Prostate gland (tissue), 2 donors: ENCODE results near the gene BRD1. TPM values are rescaled to one million over a fixed set of nuclear protein-coding genes. Genes with fewer than 3 reads are reported as not detected.
"Not testable (repeated sequence)": the region's sequence is repeated elsewhere in the genome, so short reads cannot be mapped to it uniquely, and the experiment has no call there.

Experiments
- DNase-seq: peaks from one replicate; pipeline ENCODE4 v3.0.0-alpha.2; 2019; ENCODE audit warnings: low spot score
- H3K27ac ChIP-seq, 2 donors: fragments of 200-600 bp; sonication (generic); 2 replicates each; pipeline ENCODE4 v1.5.1; 2017 to 2019
- H3K27me3 ChIP-seq: fragments of 200-600 bp; sonication (generic); replicated peaks from 2 replicates; pipeline ENCODE4 v1.5.1; 2019; ENCODE audit not compliant: insufficient read depth
- H3K36me3 ChIP-seq, 2 donors: fragments of 200-600 bp; sonication (generic); 1 replicate in 1 of 2; 2 replicates in 1 of 2; pipeline versions ENCODE4 v1.5.1 to v1.8.1; 2017 to 2019
- H3K4me1 ChIP-seq: fragments of 200-600 bp; sonication (generic); replicated peaks from 2 replicates; pipeline ENCODE4 v1.5.1; 2019
- H3K4me3 ChIP-seq, 2 donors: fragments of 200-600 bp; sonication (generic); 2 replicates each; pipeline ENCODE4 v1.5.1; 2017 to 2019
- H3K9me3 ChIP-seq: fragments of 200-600 bp; sonication (generic); 2 replicates; pipeline ENCODE4 v1.5.1; 2017
- POLR2A ChIP-seq: fragments of 450-650 bp; IDR thresholded peaks from one replicate; pipeline ENCODE4 v1.6.1; 2016; ENCODE audit warnings: antibody characterized with exemption, mild to moderate bottlenecking
- POLR2AphosphoS5 ChIP-seq: sonication (generic); formaldehyde crosslinking; IDR thresholded peaks from one replicate; pipeline ENCODE4 v1.6.1; 2017; ENCODE audit warnings: antibody characterized with exemption
- WGBS: methylation state at CpG from one replicate; pipeline ENCODE4 v1.1.5; 2018; 5-methylcytosine and 5-hydroxymethylcytosine counted together
- intact Hi-C: fragments of 100-400 bp; cut with DNase I; formaldehyde crosslinking; loops from one replicate; pipeline ENCODE4 v1.14.2; 2022
- total RNA-seq, 2 donors: library from RNA; depleted of rRNA; stranded (reverse); fragments of >200 nt; gene quantifications; one replicate each; pipeline ENCODE4 v1.1.0, GENCODE V29; 2016
- TF ChIP-seq, protein P1 (sequence below), 4 experiments: fragments of 200-600 bp in 2 of 4; fragments of 450-650 bp in 2 of 4; sonication (generic) in 2 of 4; IDR thresholded peaks; 1 replicate in 3 of 4; 2 replicates in 1 of 4; pipeline ENCODE4 v1.5.1; 2016 to 2019; ENCODE audit warnings: antibody characterized with exemption in 4 of 4, mild to moderate bottlenecking in 2 of 4, moderate library complexity in 2 of 4

The BRD1 gene
- total RNA-seq, 2 donors from 2014 or later, result 40.3 to 74.2 TPM

DNA sequence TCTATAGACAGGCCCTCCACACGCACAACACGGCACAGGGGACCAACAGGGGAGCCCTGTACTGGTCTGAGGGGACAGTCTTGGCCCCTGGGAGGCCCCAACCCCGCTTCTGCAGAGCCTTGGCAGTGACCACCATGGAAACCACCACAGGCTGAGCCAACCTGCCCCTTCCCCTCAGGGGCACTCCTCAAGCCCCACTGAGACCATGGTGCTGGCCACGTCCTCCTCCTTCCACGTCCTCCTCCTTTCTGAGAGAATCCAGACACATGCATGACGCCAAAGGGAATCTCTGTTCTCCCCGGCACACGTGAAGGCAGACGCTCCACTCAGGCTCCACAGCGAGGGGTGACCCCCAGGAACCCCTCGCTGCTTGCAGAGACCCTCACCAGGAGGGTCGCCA is 2.7 kb downstream of the BRD1 start:
- H3K9me3 ChIP-seq, result no peaks in the 10 kb centered on the region
- peaks cover 0 to 15% of the 10 kb centered on the region in 2 donors for H3K36me3 ChIP-seq
- TF ChIP-seq POLR2A, result no peak
- TF ChIP-seq, protein P1, sequence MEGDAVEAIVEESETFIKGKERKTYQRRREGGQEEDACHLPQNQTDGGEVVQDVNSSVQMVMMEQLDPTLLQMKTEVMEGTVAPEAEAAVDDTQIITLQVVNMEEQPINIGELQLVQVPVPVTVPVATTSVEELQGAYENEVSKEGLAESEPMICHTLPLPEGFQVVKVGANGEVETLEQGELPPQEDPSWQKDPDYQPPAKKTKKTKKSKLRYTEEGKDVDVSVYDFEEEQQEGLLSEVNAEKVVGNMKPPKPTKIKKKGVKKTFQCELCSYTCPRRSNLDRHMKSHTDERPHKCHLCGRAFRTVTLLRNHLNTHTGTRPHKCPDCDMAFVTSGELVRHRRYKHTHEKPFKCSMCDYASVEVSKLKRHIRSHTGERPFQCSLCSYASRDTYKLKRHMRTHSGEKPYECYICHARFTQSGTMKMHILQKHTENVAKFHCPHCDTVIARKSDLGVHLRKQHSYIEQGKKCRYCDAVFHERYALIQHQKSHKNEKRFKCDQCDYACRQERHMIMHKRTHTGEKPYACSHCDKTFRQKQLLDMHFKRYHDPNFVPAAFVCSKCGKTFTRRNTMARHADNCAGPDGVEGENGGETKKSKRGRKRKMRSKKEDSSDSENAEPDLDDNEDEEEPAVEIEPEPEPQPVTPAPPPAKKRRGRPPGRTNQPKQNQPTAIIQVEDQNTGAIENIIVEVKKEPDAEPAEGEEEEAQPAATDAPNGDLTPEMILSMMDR (IDR thresholded peaks at IDR 0.05), result no peak
- TF ChIP-seq POLR2AphosphoS5, result no peak
- H3K27me3 ChIP-seq, result no peaks in the 10 kb centered on the region
- H3K27ac ChIP-seq, result no peak overlapping the region
- H3K4me1 ChIP-seq, result peaks cover 5% of the 10 kb centered on the region
- WGBS, result 85% methylated on average over 12 of the region's 12 CpGs
- no peak for DNase-seq
- intact Hi-C loops, result no loop called here
- H3K4me3 ChIP-seq, result no peak overlapping the region

DNA sequence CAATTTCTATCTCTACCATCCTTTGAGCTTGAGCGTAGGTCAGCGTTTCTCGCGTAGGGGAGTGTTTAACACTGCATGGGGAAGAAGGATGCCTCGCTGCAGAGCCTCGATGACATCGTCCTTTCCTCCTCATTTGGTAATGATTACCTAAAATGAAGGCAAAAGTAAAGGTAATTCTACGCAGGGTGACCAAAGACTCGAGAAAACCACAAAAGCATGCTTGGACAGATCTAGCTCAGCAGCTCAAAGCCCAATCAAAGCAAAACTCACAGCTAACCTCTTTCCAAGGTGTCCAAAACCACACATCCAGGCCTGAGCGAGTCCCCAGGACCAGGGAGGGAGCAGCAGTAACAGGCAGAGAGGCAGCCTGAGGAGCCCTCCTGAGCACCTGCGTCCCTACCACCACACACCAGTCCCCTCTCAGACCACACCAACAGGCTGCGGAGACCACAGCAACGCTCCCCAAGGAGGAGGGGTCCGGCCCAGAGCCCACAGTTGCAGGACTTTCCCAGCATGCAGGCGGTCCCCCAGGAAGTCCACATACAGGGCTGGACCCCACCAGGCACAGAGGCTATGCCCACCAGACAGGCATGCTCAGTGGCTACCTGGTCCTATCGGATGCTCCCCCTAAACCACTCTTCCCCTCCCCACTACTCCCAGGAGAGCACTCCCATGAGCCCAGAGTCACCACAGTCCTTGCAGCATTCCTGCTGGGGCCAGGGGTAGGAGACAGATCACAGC is 3.3 kb downstream of the BRD1 start:
- Histone ChIP-seq H3K27ac (no peak overlapping the region), H3K4me3 (no peak overlapping the region), H3K9me3 (no peaks in the 10 kb centered on the region), H3K27me3 (no peaks in the 10 kb centered on the region), H3K4me1 (peaks cover 5% of the 10 kb centered on the region), H3K36me3 (peaks cover 0 to 16% of the 10 kb centered on the region in 2 donors)
- TF ChIP-seq, protein P1 (IDR thresholded peaks at IDR 0.05), result no peak
- no peak for TF ChIP-seq POLR2A
- no peak for TF ChIP-seq POLR2AphosphoS5
- WGBS, result 80% methylated on average over 12 of the region's 16 CpGs
- intact Hi-C loops, result no loop called here
- DNase-seq, result no peak

DNA sequence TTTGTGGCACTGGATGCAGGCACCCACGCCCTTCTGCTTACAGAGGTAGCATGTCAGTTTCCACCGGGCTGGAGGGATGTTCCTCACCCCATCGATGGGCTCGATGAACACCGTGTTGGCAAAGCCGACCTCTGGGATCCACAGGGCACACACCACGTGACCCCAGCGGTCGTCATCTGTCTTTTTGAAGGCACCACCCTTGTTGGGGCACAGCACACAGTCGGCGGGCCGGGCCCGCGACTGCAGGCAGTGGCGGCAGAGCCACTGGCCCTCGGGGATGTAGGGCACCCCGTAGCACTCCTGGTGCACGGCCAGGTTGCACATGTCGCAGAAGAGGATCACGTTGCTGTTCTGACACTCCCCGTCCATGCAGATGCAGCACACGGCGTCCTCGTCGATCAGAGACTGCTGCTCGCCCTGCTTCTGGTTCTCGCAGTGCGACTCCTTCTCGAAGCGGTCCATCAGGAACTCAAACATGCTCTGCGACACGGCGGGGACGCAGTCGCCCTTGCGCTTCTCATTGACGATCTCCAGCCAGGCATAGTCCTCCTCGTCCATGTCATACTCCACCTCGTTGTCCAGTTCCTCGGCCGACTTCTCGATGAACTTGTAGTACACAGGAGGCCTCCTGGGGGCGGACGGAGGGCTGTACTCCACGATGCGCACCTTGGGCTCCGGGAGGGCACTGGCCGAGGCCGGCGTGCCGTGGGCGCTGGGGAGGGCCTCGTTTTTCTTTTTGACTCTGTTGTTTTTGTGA is 4.2 kb downstream of the BRD1 start:
- H3K27me3 ChIP-seq, result no peaks in the 10 kb centered on the region
- 90% methylated on average over 53 of the region's 53 CpGs for WGBS
- no peak overlapping the region for H3K4me3 ChIP-seq
- peaks cover 5% of the 10 kb centered on the region for H3K4me1 ChIP-seq
- no peak overlapping the region for H3K27ac ChIP-seq
- no peak for DNase-seq
- intact Hi-C loops, result no loop called here
- peaks cover 0 to 16% of the 10 kb centered on the region in 2 donors for H3K36me3 ChIP-seq
- TF ChIP-seq POLR2A, result no peak
- TF ChIP-seq POLR2AphosphoS5, result no peak
- TF ChIP-seq, protein P1 (IDR thresholded peaks at IDR 0.05), result no peak
- H3K9me3 ChIP-seq, result no peaks in the 10 kb centered on the region

DNA sequence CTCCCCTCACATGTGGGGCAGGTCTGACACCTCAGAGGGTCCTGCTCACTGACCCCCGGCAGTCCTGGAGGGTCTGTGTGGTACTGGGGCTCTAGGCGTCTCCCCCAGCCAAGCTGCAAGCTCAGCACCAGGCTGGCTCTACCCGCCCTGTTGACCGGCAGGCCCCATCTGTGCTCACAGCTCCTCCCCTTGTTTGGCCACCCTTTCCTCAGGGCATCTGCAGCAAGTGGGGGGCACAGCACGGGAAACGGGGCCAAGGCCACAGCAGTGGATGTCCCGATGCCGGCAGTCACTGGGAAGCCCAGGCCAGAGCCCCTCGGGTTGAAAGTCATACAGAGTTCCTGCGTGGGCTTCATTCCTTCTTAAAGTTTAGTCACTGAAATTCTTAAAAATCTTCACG is 5.9 kb downstream of the BRD1 start:
- DNase-seq, H3K9me3 ChIP-seq, H3K27me3 ChIP-seq, H3K4me3 ChIP-seq, H3K4me1 ChIP-seq, H3K27ac ChIP-seq, intact Hi-C loops: not testable (repeated sequence)
- 78% methylated on average over 11 of the region's 11 CpGs for WGBS
- H3K36me3 ChIP-seq, result peaks cover 0 to 16% of the 10 kb centered on the region in 2 donors

DNA sequence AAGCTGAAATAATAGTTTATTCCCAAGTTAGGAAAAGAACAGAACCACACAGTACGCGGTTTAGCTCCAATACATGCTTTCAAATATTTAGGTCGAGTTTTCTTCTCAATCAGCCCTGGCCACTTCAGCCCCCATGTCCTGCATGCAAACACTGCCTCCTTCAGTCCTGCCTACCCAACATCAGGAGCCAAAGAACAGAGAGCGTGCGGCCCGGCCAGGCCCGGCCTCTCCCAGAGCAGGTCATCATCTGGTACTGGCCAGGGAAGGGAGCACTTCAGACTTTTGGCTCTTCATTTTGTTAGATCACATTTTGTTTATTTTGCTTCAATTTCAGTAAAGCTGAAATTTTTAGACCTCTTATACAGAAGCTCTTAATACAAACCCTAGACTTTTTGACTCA is 6.7 kb downstream of the BRD1 start:
- Histone ChIP-seq H3K4me1 (peaks cover 5% of the 10 kb centered on the region), H3K9me3 (no peaks in the 10 kb centered on the region), H3K27ac (no peak overlapping the region), H3K27me3 (no peaks in the 10 kb centered on the region), H3K4me3 (no peak overlapping the region), H3K36me3 (peaks cover 0 to 16% of the 10 kb centered on the region in 2 donors)
- no peak for DNase-seq
- 68% methylated on average over 7 of the region's 7 CpGs for WGBS
- intact Hi-C loops, result no loop called here
- TF ChIP-seq POLR2AphosphoS5 (no peak), POLR2A (no peak)
- TF ChIP-seq, protein P1 (IDR thresholded peaks at IDR 0.05), result no peak
